ENCODE measurements around the gene DIS3L2. TPM values are rescaled to one million over a fixed set of nuclear protein-coding genes. Genes with fewer than 3 reads are reported as not detected.
A peak's percentile ranks its signal among the peaks of the same experiment; 100 is the strongest.
"Not testable (repeated sequence)": the region's sequence is repeated elsewhere in the genome, so short reads cannot be mapped to it uniquely, and the experiment has no call there.

DIS3L2 gene
- total RNA-seq, 1 donor from 2014 or later = 53.6 TPM

DNA sequence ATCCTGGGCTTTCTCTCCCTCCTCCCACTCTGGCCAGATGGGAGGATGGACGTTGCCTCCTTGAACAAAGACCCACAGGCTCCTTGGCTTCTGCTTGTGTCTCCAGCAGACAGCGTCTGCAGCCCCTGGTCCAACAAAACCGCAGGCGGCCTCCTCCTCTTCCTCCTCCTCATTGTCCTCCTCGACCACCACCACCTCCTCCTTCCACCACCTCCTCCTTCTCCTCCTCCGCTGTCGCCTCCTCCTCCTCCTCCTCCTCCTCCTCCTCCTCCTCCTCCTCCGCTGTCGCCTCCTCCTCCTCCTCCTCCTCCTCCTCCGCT is 371.4 kb downstream of the DIS3L2 start:
- no peaks in the 10 kb centered on the region for H3K4me1 Mint-ChIP-seq (ENCODE audit: unreplicated experiment)
- no peak overlapping the region for H3K27ac Mint-ChIP-seq
- H3K36me3 Mint-ChIP-seq = no peaks in the 10 kb centered on the region
- TF ChIP-seq, protein P1, sequence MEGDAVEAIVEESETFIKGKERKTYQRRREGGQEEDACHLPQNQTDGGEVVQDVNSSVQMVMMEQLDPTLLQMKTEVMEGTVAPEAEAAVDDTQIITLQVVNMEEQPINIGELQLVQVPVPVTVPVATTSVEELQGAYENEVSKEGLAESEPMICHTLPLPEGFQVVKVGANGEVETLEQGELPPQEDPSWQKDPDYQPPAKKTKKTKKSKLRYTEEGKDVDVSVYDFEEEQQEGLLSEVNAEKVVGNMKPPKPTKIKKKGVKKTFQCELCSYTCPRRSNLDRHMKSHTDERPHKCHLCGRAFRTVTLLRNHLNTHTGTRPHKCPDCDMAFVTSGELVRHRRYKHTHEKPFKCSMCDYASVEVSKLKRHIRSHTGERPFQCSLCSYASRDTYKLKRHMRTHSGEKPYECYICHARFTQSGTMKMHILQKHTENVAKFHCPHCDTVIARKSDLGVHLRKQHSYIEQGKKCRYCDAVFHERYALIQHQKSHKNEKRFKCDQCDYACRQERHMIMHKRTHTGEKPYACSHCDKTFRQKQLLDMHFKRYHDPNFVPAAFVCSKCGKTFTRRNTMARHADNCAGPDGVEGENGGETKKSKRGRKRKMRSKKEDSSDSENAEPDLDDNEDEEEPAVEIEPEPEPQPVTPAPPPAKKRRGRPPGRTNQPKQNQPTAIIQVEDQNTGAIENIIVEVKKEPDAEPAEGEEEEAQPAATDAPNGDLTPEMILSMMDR (conservative IDR thresholded peaks at IDR 0.05) = no peak
- no peak for DNase-seq (ENCODE audit: extremely low spot score, unreplicated experiment)
- no peaks in the 10 kb centered on the region for H3K27me3 Mint-ChIP-seq
- no peak overlapping the region for H3K4me3 Mint-ChIP-seq
- H3K9me3 Mint-ChIP-seq = no peaks in the 10 kb centered on the region

DNA sequence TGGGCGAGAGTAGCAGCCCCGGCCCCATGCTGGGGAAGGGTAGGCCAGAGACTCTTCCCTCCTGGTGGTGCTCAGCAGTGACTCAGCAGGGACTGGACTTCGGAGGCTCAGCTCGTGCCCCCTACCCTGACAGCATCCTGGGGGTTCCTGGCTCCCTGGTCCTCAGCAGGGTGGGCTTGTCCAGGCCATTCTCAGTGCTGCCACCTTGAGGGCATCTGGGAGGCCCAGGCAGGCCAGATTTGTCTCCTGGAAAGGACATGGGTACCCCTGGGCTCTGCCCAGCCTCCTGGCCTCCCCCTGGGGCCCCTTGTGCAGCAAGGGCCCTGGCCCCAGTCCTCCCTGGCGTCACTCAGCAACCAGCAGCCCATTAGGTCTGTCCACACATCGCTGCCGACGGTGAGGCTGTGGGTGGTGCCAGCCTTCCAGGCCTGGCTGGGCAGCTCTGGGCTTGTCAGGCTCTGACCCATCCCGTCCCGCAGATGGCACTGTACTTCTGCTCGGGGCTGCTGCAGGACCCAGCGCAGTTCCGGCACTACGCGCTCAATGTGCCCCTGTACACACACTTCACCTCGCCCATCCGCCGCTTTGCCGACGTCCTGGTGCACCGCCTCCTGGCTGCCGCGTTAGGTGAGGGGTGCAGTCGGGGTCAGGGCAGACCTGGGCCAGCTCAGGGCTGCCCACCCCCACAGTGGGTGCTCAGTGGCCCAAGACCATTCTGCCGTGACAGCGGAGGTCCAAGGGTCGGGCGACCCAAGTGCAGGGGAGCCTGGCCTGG is 372.0 kb downstream of the DIS3L2 start:
- DNase-seq (ENCODE audit: extremely low spot score, unreplicated experiment) = no peak
- Mint-ChIP-seq H3K27ac (no peak overlapping the region), H3K27me3 (no peaks in the 10 kb centered on the region), H3K9me3 (no peaks in the 10 kb centered on the region), H3K36me3 (no peaks in the 10 kb centered on the region), H3K4me1 (ENCODE audit: unreplicated experiment) (no peaks in the 10 kb centered on the region), H3K4me3 (no peak overlapping the region)
- TF ChIP-seq, protein P1 (conservative IDR thresholded peaks at IDR 0.05) = peak; percentile 70

DNA sequence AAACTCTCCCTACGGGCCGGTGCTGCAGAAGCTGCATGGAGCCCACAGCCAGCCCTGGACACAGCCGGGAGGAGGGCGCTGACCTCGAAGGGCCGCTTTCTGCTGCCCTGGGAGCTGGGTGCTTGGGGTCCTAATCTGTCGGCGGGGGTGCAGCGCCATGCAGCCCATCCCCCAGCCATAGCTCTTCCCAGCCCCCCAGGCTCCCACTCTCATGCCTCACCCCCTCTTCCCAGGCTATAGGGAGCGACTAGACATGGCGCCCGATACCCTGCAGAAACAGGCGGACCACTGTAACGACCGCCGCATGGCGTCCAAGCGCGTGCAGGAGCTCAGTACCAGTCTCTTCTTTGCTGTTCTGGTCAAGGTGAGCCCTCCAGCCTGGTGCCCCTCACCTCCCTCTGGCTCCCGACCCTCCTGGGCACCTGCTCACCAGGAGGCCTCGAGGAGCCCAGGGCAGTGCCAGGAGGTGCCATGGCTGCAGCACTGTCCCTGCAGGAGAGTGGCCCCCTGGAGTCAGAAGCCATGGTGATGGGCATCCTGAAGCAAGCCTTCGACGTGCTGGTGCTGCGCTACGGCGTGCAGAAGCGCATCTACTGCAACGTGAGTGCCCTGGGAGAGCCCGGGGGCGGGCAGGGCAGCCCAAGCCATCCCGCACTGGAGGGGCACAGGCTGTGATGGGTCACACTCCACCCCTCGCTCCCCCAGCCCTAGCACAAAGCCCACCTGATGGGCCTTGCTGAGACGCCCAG is 372.8 kb downstream of the DIS3L2 start:
- not testable (repeated sequence) for H3K27ac Mint-ChIP-seq; H3K4me1 Mint-ChIP-seq (ENCODE audit: unreplicated experiment); H3K27me3 Mint-ChIP-seq; H3K36me3 Mint-ChIP-seq; DNase-seq (ENCODE audit: extremely low spot score, unreplicated experiment); H3K9me3 Mint-ChIP-seq; H3K4me3 Mint-ChIP-seq

DNA sequence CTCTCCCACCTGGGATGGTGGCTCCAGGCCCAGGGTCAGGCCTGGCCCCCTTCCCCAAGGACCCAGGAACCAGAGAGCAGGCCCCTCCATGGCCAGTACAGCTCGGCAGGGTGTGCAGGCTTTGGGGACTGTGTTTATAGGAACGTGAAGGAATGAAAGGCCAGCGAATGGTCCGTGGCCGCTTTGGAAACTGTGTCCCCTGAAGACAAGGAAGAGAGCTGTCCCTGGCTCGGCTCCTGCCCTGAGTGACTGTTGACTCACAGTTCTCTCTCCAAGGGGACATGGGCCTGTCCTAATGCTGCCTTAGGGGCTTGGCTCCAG is 373.3 kb downstream of the DIS3L2 start:
- H3K4me1 Mint-ChIP-seq (ENCODE audit: unreplicated experiment); H3K27me3 Mint-ChIP-seq; H3K4me3 Mint-ChIP-seq; H3K9me3 Mint-ChIP-seq; H3K36me3 Mint-ChIP-seq; DNase-seq (ENCODE audit: extremely low spot score, unreplicated experiment); H3K27ac Mint-ChIP-seq: not testable (repeated sequence)

DNA sequence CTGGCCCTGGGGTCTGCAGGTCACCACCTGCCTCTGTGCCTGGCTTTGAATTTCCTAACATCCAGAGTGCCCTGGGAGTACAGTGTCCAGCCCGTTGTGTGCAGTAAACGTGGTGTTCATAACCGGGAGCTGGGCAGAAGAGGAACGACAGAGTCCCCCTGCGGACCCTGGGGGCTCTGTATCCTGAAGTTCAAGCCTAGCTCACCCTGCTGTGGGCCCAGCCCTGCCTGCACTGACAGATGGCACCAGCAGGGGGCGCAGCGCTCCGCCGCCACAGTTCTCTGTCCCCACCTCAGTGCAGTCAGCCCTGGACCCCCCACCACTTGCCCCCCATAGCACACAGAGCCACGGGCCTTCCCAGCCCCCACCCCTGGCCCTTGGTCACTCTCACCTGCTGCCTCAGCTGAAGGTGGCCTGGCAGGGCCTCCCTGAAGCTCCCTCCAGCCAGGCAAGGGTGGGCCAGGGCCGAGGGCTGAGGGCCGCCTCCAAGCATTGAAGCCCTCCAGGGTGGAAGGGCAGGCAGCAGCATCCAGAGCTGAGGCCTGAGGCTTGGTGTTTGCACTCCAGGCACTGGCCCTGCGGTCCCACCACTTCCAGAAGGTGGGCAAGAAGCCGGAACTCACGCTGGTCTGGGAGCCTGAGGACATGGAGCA is 373.8 kb downstream of the DIS3L2 start:
- DNase-seq (ENCODE audit: extremely low spot score, unreplicated experiment) = not testable (repeated sequence)

DNA sequence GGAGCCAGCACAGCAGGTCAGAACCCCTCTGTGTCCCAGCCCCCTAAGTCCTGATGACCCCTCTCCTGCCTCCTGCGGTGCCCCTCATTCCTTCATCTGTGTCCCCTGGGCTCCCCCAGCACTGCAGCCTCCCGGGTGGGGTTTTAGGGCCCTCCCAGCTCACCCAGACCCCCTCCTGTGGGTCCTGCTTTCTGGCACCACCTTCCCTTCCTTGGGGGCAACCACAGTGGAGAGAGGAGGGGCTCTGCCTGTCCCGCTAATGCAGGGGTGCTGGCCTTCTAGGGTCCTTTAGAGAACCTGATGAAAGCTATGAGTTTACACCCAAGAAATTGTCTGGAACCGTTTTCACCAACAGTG is 374.3 kb downstream of the DIS3L2 start:
- Mint-ChIP-seq H3K9me3 (no peaks in the 10 kb centered on the region), H3K27ac (no peak overlapping the region), H3K4me1 (ENCODE audit: unreplicated experiment) (no peaks in the 10 kb centered on the region), H3K36me3 (no peaks in the 10 kb centered on the region), H3K4me3 (no peak overlapping the region), H3K27me3 (no peaks in the 10 kb centered on the region)
- DNase-seq (ENCODE audit: extremely low spot score, unreplicated experiment) = no peak
- TF ChIP-seq, protein P1 (conservative IDR thresholded peaks at IDR 0.05) = no peak

More for the DNA sequence above, 373.8 kb downstream of the DIS3L2 start:
- not testable (repeated sequence) for H3K4me1 Mint-ChIP-seq (ENCODE audit: unreplicated experiment); H3K9me3 Mint-ChIP-seq; H3K36me3 Mint-ChIP-seq; H3K27ac Mint-ChIP-seq; H3K4me3 Mint-ChIP-seq; H3K27me3 Mint-ChIP-seq
- TF ChIP-seq, protein P1 (conservative IDR thresholded peaks at IDR 0.05) = peak; percentile 80

Data from type B pancreatic cell (in vitro differentiated cells).